ENCODE data around the gene TUBGCP5. TPM values are rescaled to one million over a fixed set of nuclear protein-coding genes. Genes with fewer than 3 reads are reported as not detected.

The TUBGCP5 gene
- total RNA-seq, 1 donor from 2014 or later, result 26.2 TPM

DNA sequence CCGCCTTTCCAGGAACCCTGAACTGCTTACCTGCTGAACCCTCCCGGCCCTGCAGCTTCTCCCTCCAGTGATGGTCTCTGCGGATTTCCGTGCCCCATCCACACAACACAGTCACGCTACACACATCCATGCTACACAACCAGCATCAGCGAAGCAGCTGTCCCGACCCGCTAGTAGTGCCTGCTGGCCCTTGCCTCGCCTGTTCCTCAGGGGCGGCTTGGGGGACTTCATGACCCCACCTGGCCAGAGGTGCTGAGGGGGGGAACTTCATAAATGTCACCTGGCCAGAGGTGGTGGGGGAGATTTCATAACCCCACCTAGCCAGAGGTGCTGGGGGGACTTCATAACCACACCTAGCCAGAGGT is 530 bp upstream of the TUBGCP5 start:
- Mint-ChIP-seq H3K4me1 (peaks cover 12% of the 10 kb centered on the region), H3K9me3 (no peaks in the 10 kb centered on the region), H3K27ac (peak overlapping the region; percentile 56), H3K4me3 (peak overlapping the region; percentile 88), H3K36me3 (ENCODE audit: low read depth) (peaks cover 14% of the 10 kb centered on the region), H3K27me3 (no peaks in the 10 kb centered on the region)
- DNase-seq (no peak), ATAC-seq (ENCODE audit: low read depth) (peak; percentile 3)
- TF ChIP-seq, protein P1, sequence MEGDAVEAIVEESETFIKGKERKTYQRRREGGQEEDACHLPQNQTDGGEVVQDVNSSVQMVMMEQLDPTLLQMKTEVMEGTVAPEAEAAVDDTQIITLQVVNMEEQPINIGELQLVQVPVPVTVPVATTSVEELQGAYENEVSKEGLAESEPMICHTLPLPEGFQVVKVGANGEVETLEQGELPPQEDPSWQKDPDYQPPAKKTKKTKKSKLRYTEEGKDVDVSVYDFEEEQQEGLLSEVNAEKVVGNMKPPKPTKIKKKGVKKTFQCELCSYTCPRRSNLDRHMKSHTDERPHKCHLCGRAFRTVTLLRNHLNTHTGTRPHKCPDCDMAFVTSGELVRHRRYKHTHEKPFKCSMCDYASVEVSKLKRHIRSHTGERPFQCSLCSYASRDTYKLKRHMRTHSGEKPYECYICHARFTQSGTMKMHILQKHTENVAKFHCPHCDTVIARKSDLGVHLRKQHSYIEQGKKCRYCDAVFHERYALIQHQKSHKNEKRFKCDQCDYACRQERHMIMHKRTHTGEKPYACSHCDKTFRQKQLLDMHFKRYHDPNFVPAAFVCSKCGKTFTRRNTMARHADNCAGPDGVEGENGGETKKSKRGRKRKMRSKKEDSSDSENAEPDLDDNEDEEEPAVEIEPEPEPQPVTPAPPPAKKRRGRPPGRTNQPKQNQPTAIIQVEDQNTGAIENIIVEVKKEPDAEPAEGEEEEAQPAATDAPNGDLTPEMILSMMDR (IDR thresholded peaks at IDR 0.05), result no peak
- intact Hi-C loops (cut with micrococcal nuclease), result loop anchor here (2.0 to 10.0 kb wide), 3 partner anchors 61 to 253 kb away; partner anchors contain the start of gene NIPA1
- CTCF ChIA-PET, result no interaction called here
- POLR2A ChIA-PET, result interaction anchor here (0.8 to 1.9 kb wide), 7 partner anchors 9 to 254 kb away, joined by 3 to 18 read pairs (median 3); partner anchors contain the start of genes NIPA1 and NIPA2

DNA sequence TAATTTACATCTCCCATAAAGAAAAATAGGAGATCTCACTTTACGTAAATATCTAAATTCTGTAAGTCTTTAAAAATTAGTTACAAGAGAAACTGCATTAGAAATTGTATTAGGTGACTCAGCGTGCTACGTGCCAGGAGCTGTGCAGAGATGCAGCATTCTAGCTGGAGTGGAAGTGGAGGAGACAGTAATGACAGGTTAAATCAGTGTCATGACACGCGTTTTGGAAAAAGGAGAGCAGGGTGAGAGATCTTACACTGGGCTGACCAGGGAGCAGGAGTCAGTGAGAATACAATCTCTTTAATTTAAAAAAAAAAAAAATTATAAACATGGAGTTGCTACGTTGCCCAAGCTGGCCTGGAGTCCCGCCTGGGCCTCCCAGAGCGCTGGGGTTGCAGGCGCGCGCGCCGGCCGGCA is 635 bp downstream of the TUBGCP5 start:
- H3K36me3 Mint-ChIP-seq (ENCODE audit: low read depth), result peaks cover 25% of the 10 kb centered on the region
- H3K9me3 Mint-ChIP-seq, result no peaks in the 10 kb centered on the region
- H3K27me3 Mint-ChIP-seq, result no peaks in the 10 kb centered on the region
- ATAC-seq (ENCODE audit: low read depth) (no peak), DNase-seq (no peak)
- H3K4me3 Mint-ChIP-seq, result peak overlapping the region; percentile 92
- peak overlapping the region; percentile 88 for H3K27ac Mint-ChIP-seq
- intact Hi-C loops (cut with micrococcal nuclease), result loop anchor here (2.0 to 10.0 kb wide), 3 partner anchors 60 to 252 kb away; partner anchors contain the start of gene NIPA1
- TF ChIP-seq, protein P1 (IDR thresholded peaks at IDR 0.05), result no peak
- ChIA-PET CTCF (no interaction called here), POLR2A (interaction anchor here (0.9 to 1.9 kb wide), 7 partner anchors 16 to 253 kb away, joined by 3 to 18 read pairs (median 4); partner anchors contain the start of genes NIPA1 and NIPA2)
- H3K4me1 Mint-ChIP-seq, result peaks cover 12% of the 10 kb centered on the region

DNA sequence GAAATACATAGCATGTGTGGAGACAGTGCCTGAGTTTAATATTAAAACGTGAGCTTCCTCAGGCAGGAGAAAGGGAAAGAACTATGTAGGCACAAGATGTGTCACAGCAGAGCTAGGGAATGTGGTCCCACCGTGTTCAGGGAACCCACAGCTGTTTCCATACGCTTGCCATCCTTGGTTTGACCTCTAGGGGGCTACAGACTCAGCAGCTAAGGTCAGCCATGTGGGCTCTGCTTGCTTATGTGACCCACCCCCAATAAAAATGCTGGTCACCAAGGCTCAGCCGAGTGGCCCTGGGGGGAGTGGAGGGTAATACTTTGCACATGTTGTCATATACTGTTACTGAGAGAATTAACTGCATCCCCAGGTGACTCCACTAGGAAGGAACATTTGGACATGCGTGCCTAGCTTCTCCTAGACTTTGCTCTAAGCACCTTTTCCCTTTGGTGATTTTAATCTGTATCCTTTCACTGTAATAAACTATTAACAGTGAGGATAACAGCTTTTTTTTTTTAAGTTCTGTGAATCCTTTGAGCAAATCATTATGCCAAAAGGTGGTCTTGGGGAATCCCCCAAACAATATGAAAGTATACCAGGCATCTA is 3.3 kb downstream of the TUBGCP5 start:
- Mint-ChIP-seq H3K9me3 (no peaks in the 10 kb centered on the region), H3K27ac (no peak overlapping the region), H3K4me3 (no peak overlapping the region), H3K27me3 (no peaks in the 10 kb centered on the region), H3K36me3 (ENCODE audit: low read depth) (peaks cover 41% of the 10 kb centered on the region), H3K4me1 (peaks cover 12% of the 10 kb centered on the region)
- TF ChIP-seq, protein P1 (IDR thresholded peaks at IDR 0.05), result no peak
- POLR2A ChIA-PET, result no interaction called here
- ATAC-seq (ENCODE audit: low read depth), result no peak
- DNase-seq, result no peak
- CTCF ChIA-PET, result interaction anchor here (0.7 to 1.5 kb wide), 3 partner anchors 15 to 38 kb away, joined by 3 to 6 read pairs (median 3); no protein-coding TSS in a partner anchor
- intact Hi-C loops (cut with micrococcal nuclease), result loop anchor here (10.0 kb wide), 1 partner anchor 191 kb away; no protein-coding TSS in a partner anchor

DNA sequence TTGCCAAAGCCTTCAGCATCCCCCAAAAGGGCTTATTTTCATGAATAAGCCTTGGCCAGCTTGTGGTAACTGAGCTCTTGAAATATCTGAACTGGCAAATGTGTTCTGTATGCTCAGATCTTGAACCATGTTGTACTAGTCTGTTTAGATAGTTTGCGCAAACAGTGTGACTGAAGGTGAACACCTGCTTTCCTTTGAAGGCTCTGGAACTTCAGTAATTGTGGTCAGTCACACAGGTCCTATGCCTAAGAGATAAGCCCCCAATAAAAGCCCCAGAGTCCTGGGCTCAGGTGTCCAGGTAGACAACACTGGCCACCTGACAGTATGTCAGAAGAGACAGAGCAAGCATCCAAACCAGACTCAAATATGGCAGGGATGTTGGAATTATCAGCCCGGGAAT is 5.4 kb downstream of the TUBGCP5 start:
- ChIA-PET POLR2A (no interaction called here), CTCF (no interaction called here)
- Mint-ChIP-seq H3K4me1 (peaks cover 9% of the 10 kb centered on the region), H3K27me3 (no peaks in the 10 kb centered on the region), H3K4me3 (no peak overlapping the region), H3K9me3 (no peaks in the 10 kb centered on the region), H3K27ac (no peak overlapping the region), H3K36me3 (ENCODE audit: low read depth) (peaks cover 59% of the 10 kb centered on the region)
- intact Hi-C loops (cut with micrococcal nuclease), result loop anchor here (10.0 kb wide), 1 partner anchor 189 kb away; no protein-coding TSS in a partner anchor
- TF ChIP-seq, protein P1 (IDR thresholded peaks at IDR 0.05), result no peak
- DNase-seq, result no peak
- ATAC-seq (ENCODE audit: low read depth), result no peak

DNA sequence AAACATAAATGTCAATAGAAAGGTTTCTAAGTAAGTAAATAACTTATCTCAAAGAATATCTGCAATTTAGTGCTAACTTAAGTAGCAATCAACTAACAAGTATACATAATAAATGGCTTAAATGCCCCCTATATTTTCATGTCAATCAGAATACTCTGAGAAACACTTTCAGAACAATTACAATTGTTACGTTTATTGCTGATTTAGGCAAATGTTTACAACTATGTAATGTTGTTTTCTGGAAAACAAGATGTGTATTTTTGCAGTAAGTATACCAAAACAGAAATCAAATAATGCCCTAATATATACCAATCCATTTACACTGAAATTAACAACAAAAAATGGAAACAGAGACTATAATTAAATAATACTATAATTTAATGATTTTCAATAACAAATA is 13.2 kb downstream of the TUBGCP5 start:
- ChIA-PET CTCF (no interaction called here), POLR2A (no interaction called here)
- H3K4me3 Mint-ChIP-seq, result no peak overlapping the region
- TF ChIP-seq, protein P1 (IDR thresholded peaks at IDR 0.05), result no peak
- H3K27ac Mint-ChIP-seq, result no peak overlapping the region
- no peaks in the 10 kb centered on the region for H3K4me1 Mint-ChIP-seq
- no peaks in the 10 kb centered on the region for H3K27me3 Mint-ChIP-seq
- DNase-seq (no peak), ATAC-seq (ENCODE audit: low read depth) (no peak)
- intact Hi-C loops (cut with micrococcal nuclease), result no loop called here
- H3K9me3 Mint-ChIP-seq, result no peaks in the 10 kb centered on the region
- peaks cover 77% of the 10 kb centered on the region for H3K36me3 Mint-ChIP-seq (ENCODE audit: low read depth)

Measured in activated B cell treated with CpG ODN at 0.5 μM for 24 hours (primary cell).